CD4-positive, alpha-beta T cell treated with Interleukin-4 for 1 hour (primary cell): ENCODE results near the gene ZFP28.

ENCODE experiments used
- DNase-seq, 2 donors: peaks; one replicate each; pipeline ENCODE4 v3.0.0-alpha.2; 2020 to 2022

ZFP28 gene

GRCh38 chr19:56596676-56597075 is 57.9 kb downstream of the ZFP28 start:
- DNase-seq: no peak

- DNase-seq: no peak
Observed at GRCh38 chr19:56597696-56598095, 58.9 kb downstream of the ZFP28 start.

- no peak for DNase-seq
Observed at GRCh38 chr19:56601375-56601774, 62.6 kb downstream of the ZFP28 start.

- DNase-seq: no peak
Observed at GRCh38 chr19:56603829-56604228, 65.1 kb downstream of the ZFP28 start.
